ENCODE results near the gene SERTAD4. TPM values are rescaled to one million over a fixed set of nuclear protein-coding genes. Genes with fewer than 3 reads are reported as not detected.

The SERTAD4 gene
- polyA plus RNA-seq, 1 donor from 2014 or later, result not detected

DNA sequence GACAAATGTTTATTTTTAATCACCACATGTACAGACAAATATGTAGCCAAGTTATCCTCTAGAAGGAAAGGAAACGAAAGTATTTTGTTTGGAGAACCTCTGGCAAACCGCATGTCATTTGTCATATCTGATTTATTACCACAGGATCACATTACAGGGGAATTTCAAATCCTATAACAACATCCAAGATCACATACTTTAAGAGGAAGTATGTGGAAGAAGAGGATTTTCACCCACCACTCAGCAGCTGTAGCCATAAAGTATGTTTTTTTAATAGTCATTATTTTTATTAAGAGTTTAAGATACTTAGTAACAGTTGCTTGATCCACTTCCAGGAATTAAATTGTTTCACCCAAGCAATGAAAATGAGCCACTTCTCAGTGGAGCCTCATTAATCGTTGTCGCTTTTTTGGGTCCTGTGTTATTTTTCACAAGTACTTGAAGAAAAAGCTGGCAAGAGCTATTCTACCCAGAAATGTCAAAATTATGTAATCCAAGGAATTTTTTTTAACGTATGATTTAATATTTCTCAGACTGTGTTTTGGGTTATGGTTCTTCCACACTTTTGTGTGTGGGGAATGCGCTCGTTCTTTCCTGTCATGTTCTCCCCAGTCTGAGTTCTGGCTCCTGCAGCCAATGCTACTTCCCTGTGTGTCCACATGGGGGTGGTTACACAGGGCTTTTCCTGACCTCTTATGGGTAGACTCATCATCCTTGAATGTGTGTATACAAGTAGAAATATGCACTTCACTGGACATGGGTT lies 6.9 kb downstream of the SERTAD4 start:
- Mint-ChIP-seq H3K27me3 (peaks cover 35% of the 10 kb centered on the region), H3K4me1 (peaks cover 0 to 3% (median 1%) of the 10 kb centered on the region in 3 donors), H3K4me3 (no peak overlapping the region), H3K36me3 (no peaks in the 10 kb centered on the region), H3K27ac (no peak overlapping the region), H3K9me3 (peaks cover 0 to 1% (median 0%) of the 10 kb centered on the region in 3 donors)

DNA sequence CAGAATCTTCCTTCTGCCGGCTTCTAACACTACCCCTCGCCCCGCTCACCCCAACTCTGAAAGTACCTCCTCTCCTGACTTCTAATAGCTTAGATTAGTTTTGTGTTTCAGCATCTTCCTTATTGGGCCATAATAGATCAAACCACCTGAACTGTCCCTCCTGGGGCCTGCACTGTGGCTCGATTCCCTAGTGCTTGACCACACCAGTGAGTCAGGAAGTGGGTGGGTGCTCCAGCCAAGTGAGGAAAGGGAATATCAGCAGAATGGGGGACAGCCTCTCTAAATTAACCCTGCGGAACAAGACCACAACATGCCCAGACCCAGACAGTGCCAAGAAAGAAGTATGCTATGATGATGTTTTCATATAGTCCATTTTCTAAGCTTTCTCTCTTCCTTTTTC lies 8.5 kb downstream of the SERTAD4 start:
- peaks cover 35% of the 10 kb centered on the region for H3K27me3 Mint-ChIP-seq
- H3K36me3 Mint-ChIP-seq, result no peaks in the 10 kb centered on the region
- H3K27ac Mint-ChIP-seq, result no peak overlapping the region
- peaks cover 1 to 6% (median 4%) of the 10 kb centered on the region in 3 donors for H3K4me1 Mint-ChIP-seq
- no peaks in the 10 kb centered on the region for H3K9me3 Mint-ChIP-seq
- no peak overlapping the region for H3K4me3 Mint-ChIP-seq

DNA sequence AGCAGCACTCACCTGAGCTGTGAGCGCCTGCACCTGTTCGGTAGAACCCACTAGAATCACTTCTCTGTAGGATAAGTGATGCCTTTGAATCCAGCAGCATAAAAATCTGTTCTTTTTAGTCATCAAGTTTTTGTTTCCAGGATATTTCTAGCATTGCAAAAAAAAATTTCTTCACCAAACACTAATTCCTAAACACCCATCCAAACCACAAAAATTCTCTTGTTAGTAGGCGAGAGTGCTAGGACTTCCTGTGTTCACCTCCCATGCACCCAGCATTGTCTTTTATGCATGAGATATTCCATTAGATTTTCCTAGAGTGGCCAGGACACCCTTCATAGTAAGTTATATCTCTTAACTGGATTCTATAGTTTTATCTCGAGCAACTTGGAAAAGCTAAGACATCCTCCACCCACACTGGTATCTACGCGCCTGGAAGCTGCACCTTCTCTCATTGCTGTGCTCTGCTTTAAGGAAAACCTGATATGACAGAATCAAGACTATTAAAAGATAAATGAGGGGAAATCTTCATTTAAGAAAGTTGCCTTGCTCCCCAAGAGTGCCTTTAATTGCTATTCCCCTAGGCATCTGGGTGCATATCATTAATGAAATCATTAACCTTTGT lies 12.3 kb downstream of the SERTAD4 start:
- Mint-ChIP-seq H3K27ac (no peak overlapping the region), H3K9me3 (no peaks in the 10 kb centered on the region), H3K4me1 (peaks cover 12 to 16% (median 12%) of the 10 kb centered on the region in 3 donors), H3K4me3 (no peak overlapping the region), H3K27me3 (peaks cover 38% of the 10 kb centered on the region), H3K36me3 (no peaks in the 10 kb centered on the region)

DNA sequence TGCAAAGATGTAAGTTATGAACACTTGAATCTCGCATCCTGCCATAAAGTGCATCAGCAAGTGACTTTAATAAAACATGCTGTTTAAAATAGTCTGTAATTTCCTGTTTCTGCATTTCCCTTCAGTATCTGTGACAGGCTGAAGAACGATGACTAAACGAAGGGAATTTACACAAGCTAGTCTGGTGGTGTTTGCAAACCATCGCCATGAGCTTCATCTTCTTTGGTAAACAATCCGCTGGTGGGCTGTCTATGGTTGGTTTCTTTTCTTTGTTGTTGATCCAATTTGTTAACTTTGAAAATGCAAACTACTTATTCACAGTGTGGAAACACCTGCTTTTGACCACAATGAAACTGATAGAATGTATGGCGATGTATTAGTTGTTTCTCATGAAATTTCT lies 13.9 kb downstream of the SERTAD4 start:
- peak overlapping the region in 1 of 3 donors; percentile 30 for H3K27ac Mint-ChIP-seq
- H3K4me3 Mint-ChIP-seq, result peak overlapping the region in 2 of 4 donors; percentile 6 to 82
- H3K4me1 Mint-ChIP-seq, result peaks cover 16 to 22% (median 21%) of the 10 kb centered on the region in 3 donors
- peaks cover 34% of the 10 kb centered on the region for H3K27me3 Mint-ChIP-seq
- H3K9me3 Mint-ChIP-seq, result no peaks in the 10 kb centered on the region
- H3K36me3 Mint-ChIP-seq, result no peaks in the 10 kb centered on the region

DNA sequence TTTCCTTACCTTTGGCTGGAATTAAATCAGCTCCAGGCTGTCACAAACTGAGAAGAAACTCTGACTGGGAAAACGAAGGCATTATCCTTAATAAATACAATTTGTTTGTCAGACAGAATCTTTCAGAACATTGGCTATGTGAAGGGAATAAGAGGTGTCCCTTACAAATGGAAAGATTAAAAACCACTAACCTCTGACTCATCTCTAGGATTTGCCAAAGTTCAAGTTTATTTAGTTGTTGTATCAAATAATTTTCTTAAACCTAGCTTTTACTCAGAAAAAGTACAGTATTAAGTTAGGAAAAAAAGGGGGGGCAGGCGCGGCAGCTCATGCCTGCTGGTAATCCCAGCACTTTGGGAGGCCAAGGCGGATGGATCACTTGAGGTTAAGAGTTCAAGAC lies 15.7 kb downstream of the SERTAD4 start:
- no peaks in the 10 kb centered on the region for H3K9me3 Mint-ChIP-seq
- H3K4me1 Mint-ChIP-seq, result peaks cover 16 to 22% (median 21%) of the 10 kb centered on the region in 3 donors
- no peak overlapping the region for H3K4me3 Mint-ChIP-seq
- H3K27me3 Mint-ChIP-seq, result peaks cover 37% of the 10 kb centered on the region
- H3K27ac Mint-ChIP-seq, result no peak overlapping the region
- no peaks in the 10 kb centered on the region for H3K36me3 Mint-ChIP-seq

DNA sequence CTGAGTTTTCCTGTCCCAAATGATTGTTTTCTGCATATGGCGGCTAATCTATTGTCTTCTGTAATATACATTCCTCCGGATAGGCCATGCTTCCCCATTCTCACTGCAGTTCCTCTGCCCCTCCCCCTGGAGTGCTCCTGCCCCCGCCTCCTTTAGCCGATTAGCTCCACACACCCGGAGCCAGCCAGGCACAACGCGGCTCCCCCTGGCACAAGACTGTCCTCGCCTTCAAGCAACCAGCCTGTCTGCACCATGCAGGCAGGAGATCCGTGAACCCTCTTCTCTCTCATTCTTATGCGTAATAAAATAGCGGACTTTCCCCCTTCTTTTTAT lies 18.0 kb downstream of the SERTAD4 start:
- Mint-ChIP-seq H3K4me3 (peak overlapping the region; percentile 73 to 95 (median 86)), H3K4me1 (peaks cover 18 to 25% (median 20%) of the 10 kb centered on the region in 3 donors), H3K9me3 (no peaks in the 10 kb centered on the region), H3K27ac (peak overlapping the region in 2 of 3 donors; percentile 5 to 66), H3K27me3 (peaks cover 42% of the 10 kb centered on the region), H3K36me3 (no peaks in the 10 kb centered on the region)

DNA sequence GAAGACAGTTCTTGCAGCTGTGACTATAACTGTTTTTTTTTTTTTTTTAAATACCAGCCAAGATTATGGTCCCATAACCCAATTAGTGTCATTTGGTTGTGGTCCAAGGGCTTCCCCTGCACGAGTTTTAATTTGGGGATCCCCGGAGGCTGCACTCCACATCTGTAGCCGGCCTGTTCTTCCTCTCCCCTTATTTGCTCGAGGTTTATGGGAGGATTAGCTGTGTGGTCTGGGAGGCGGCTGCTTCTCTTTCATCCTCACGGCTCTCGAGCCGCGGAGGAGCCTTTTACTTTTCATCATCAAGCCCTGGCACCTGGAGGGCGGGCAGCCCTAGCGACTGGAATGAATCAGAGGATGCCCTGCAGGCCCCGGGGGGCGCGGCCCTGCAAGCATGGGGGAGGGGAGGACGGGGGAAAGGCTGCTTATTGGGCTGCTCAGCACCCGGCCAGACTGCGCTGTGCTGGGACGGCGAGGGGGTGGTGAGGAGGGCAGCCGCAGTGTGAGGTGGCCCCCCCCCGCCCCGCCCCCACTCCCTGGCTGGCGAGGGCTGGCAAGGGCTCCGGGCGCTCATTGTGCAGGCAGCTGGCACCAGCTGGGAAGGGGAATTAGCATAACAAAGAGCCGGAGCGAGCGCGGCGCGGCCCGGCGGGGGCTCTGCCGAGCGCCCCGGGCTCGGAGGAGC lies 18.5 kb downstream of the SERTAD4 start:
- H3K9me3 Mint-ChIP-seq, result no peaks in the 10 kb centered on the region
- peaks cover 17 to 21% (median 17%) of the 10 kb centered on the region in 3 donors for H3K4me1 Mint-ChIP-seq
- H3K27ac Mint-ChIP-seq, result peak overlapping the region; percentile 5 to 84 (median 66)
- H3K36me3 Mint-ChIP-seq, result no peaks in the 10 kb centered on the region
- H3K4me3 Mint-ChIP-seq, result peak overlapping the region; percentile 74 to 95 (median 86)
- H3K27me3 Mint-ChIP-seq, result peaks cover 41% of the 10 kb centered on the region

DNA sequence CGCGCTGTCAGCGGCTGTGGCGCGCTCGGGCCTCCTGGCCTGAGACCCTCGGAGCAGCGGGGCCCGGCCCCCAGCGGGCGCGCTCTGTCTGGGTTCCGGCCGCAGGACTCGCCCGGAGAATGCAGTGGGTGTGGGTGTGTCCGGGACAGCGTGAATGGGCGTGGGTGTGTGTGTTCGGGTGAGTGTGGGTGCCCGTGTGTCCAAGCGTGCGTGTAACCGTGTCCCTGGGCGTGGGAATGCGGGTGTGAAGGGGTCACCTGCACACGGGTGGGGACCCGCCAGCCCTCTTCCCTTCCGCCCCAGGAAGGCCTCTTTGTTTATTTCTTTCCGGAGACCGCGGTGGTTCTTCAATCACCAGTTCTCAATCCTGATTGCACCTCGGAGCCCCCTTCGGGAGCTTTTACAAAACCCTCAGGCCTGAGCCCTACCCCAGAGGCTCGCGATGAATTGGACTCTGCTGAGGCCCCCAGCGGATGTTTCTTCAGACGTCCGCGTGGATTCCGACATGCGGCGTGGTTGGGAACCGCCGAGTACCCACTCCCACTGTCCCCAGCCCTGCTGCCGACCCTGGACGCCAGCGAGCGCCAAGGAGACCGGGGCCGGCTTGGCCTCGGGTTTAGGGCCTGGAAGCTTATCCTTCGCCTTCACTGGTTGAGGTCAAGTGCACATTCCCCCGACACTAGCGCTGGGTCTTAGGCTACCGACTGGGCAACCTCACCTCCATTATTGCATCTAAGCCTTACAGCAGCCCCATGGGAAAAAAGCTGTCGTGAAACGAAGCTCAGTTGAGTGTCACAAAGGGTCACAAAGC lies 19.3 kb downstream of the SERTAD4 start:
- Mint-ChIP-seq H3K4me3 (peak overlapping the region; percentile 74 to 96 (median 90)), H3K27ac (no peak overlapping the region), H3K9me3 (no peaks in the 10 kb centered on the region), H3K36me3 (no peaks in the 10 kb centered on the region), H3K4me1 (peaks cover 9 to 14% (median 10%) of the 10 kb centered on the region in 3 donors), H3K27me3 (peaks cover 35% of the 10 kb centered on the region)

DNA sequence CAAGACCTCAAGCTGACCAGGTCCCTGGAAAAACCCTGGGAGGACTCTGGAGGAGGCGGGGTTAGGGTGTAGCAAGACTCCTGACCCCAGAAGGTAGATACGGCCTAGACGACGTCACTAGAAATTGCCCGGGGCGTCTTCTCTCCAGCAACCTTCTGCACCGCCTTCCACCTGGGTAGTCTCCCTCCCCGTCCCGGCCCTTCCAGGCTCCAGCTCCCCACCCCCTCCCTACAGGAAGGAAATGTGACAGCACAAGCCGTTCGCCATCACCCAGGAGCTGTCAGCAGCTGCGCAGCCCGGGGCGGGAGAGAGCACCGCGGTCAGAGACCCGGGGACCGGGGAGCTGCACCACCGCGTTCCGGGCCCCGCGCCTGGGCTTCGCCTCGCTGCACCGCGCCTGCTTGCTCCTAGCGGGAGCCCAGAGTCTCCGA lies 20.0 kb downstream of the SERTAD4 start:
- peaks cover 5 to 14% (median 6%) of the 10 kb centered on the region in 3 donors for H3K4me1 Mint-ChIP-seq
- no peak overlapping the region for H3K27ac Mint-ChIP-seq
- peak overlapping the region; percentile 25 to 96 (median 79) for H3K4me3 Mint-ChIP-seq
- H3K27me3 Mint-ChIP-seq, result peaks cover 30% of the 10 kb centered on the region
- no peaks in the 10 kb centered on the region for H3K36me3 Mint-ChIP-seq
- no peaks in the 10 kb centered on the region for H3K9me3 Mint-ChIP-seq

DNA sequence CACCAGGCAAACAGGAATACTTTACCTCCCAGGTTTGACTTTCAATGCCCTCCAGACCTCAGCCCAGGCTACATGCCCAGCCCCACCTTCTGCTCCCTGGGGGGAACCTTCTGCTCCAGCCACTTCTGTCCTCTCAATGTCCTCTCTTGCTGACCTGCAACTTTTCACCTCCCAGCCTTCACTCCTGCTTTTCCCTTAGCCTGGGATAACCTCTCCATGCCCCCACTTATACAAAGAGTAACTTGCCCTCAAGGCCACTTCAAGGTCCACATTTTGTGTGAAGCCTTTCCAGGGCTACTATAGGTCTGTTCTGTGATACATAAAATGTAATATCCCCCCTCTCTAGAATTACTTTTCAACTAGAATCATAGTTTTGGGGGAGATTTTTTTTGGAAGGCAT lies 21.7 kb downstream of the SERTAD4 start:
- H3K27me3 Mint-ChIP-seq, result peaks cover 28% of the 10 kb centered on the region
- no peak overlapping the region for H3K27ac Mint-ChIP-seq
- H3K9me3 Mint-ChIP-seq, result no peaks in the 10 kb centered on the region
- no peaks in the 10 kb centered on the region for H3K36me3 Mint-ChIP-seq
- H3K4me3 Mint-ChIP-seq, result peak overlapping the region in 1 of 4 donors; percentile 36
- H3K4me1 Mint-ChIP-seq, result peaks cover 5 to 14% (median 6%) of the 10 kb centered on the region in 3 donors

DNA sequence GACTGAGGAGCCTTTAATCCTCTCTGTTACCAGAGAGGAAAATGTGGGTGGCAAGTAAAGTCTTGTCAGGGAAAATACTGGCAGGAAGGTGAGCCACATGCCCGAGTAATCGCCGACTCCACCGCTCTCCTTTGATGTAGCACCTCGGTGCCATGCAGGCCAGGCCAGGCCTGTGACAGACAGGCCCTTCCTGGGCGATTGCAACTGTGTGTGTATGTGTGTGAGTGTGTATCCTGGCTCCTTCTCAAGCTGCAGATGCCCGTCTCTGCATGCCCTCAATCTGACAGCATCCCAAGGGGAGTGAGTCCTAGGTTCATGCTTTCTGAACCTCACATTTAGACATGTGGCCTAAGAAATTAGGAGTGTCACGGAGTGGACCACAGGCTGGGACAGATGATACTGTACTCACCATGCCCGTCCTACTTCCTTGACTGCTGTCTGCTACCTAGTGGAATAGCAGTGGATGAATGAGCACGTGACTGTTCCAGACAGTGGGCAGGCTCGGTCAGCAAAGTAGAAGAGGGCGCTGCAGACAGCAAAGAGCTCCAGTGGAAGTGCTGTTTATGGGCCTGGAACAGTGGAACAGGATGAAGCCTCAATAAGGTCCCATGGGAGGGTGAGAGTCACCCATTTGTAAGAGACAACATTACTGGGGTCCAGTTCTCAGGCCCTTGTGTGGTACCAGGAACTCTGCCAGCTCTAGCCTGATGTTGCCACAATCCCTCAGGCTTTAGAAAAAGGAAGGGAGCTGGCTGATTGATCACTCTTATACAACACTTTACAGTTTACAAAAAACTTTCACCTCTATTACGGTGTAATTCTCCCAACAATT lies 25.3 kb downstream of the SERTAD4 start:
- H3K27me3 Mint-ChIP-seq, result peaks cover 10% of the 10 kb centered on the region
- H3K36me3 Mint-ChIP-seq, result no peaks in the 10 kb centered on the region
- no peak overlapping the region for H3K4me3 Mint-ChIP-seq
- peak overlapping the region in 1 of 3 donors; percentile 17 for H3K27ac Mint-ChIP-seq
- peaks cover 0 to 5% (median 2%) of the 10 kb centered on the region in 3 donors for H3K4me1 Mint-ChIP-seq
- no peaks in the 10 kb centered on the region for H3K9me3 Mint-ChIP-seq

DNA sequence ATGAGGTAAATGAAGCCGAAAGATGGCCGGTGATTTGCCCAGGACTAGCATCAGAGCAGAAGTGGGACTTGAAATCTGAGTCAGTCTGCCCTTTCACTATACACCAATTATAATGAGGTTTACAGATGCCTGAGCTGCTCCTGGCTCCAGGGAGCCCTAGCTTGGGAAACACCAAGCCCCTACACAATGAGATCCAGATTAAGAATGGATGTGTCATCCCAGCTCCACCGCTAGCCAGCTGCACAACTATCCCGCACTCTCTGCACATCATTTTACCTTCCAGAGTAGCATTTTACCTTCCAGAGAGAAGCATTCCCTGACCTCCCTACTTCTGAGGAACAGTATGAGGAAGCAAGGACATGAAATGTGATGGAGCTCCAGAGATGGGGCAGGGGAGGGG lies 27.0 kb downstream of the SERTAD4 start:
- no peaks in the 10 kb centered on the region for H3K9me3 Mint-ChIP-seq
- H3K4me1 Mint-ChIP-seq, result peaks cover 0 to under 1% (median 0%) of the 10 kb centered on the region in 3 donors
- H3K4me3 Mint-ChIP-seq, result no peak overlapping the region
- H3K27me3 Mint-ChIP-seq, result peaks cover 3% of the 10 kb centered on the region
- H3K36me3 Mint-ChIP-seq, result no peaks in the 10 kb centered on the region
- H3K27ac Mint-ChIP-seq, result no peak overlapping the region

DNA sequence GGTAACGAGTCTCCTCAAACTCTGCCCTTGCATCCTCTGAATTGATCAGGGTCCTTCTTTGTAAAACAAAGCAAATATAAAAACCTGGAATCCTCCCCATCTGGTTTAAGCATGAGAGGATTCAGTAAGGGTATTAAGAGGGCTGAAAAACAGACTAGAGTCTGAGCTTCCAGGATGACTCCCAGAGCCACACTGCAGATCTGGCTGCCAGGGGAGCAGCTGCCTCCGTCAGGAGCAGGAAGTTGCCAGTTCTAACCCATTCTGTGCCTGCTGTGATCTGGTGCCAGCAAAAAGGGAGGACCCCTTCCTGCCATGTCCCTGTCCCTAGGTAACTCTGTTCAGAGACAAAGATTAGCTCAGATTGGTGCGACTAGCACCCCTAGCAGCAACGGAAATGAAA lies 27.5 kb downstream of the SERTAD4 start:
- Mint-ChIP-seq H3K4me1 (no peaks in the 10 kb centered on the region), H3K4me3 (no peak overlapping the region), H3K27ac (no peak overlapping the region), H3K36me3 (no peaks in the 10 kb centered on the region), H3K9me3 (no peaks in the 10 kb centered on the region), H3K27me3 (peaks cover 3% of the 10 kb centered on the region)
